Measurements from ENCODE around the gene RALGAPB. TPM values are rescaled to one million over a fixed set of nuclear protein-coding genes. Genes with fewer than 3 reads are reported as not detected.
A peak's percentile ranks its signal among the peaks of the same experiment; 100 is the strongest.
"Not testable (repeated sequence)": the region's sequence is repeated elsewhere in the genome, so short reads cannot be mapped to it uniquely, and the experiment has no call there.

Gene RALGAPB
- total RNA-seq, 1 donor from 2014 or later, result 35.7 TPM

- Histone ChIP-seq H3K4me3 (no peak overlapping the region), H3K9me3 (no peaks in the 10 kb centered on the region), H3K36me3 (no peaks in the 10 kb centered on the region), H3K27ac (no peak overlapping the region), H3K4me1 (no peaks in the 10 kb centered on the region), H3K27me3 (ENCODE audit: low read depth) (peaks cover 10% of the 10 kb centered on the region)
- intact Hi-C loops (cut with DNase I), result no loop called here
- DNase-seq, result no peak
- TF ChIP-seq CTCF (IDR thresholded peaks at IDR 0.05), result no peak
- ATAC-seq, result peak in 1 of 2 donors; percentile 38
Measured at GRCh38 chr20:38589967-38590675, 117.5 kb downstream of the RALGAPB start.

DNA sequence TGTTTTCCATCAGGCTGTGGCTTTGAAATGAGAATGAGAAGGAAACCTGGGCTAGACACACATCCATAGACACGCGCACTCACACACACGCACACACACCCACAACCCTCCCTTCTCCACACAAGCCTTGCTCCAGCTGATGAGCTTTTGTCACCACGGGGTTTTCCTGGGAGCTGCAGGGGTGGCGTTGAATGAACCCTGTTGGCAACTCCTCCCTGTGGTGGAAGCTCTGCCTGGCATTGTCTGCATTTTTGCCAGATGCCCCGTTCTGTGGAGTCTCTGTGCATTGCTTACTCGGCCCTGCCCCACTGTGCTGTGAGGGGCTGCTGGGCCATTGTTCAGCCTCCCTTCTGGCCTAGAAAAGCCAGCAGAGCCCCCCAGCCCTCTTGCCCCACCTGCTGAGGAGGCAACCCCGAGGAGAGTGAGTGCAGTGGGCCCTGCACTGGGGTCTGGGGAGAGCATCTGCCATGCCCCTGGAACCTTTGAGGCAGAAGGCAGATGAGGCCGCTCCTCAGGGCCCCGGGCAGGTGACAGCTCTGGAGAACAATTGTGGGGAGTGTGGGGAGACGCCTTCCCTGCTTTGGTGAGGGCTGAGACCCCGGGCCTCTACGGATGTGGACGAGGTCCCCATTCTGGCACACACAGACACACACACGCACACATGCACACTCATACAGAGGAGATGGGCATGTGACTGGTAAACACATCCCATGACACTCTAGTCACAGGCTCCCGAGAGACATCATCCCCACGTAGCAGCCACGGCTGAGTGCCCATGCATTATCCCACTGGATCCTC is 118.2 kb downstream of the RALGAPB start:
- intact Hi-C loops (cut with DNase I), result no loop called here
- no peak for ATAC-seq
- TF ChIP-seq CTCF (IDR thresholded peaks at IDR 0.05), result no peak

GRCh38 chr20:38591474-38592410 is 119.1 kb downstream of the RALGAPB start:
- Histone ChIP-seq H3K4me1 (no peaks in the 10 kb centered on the region), H3K27me3 (ENCODE audit: low read depth) (no peaks in the 10 kb centered on the region), H3K27ac (no peak overlapping the region), H3K4me3 (no peak overlapping the region), H3K36me3 (no peaks in the 10 kb centered on the region), H3K9me3 (no peaks in the 10 kb centered on the region)
- DNase-seq (no peak), ATAC-seq (no peak)
- intact Hi-C loops (cut with DNase I), result no loop called here
- no peak for TF ChIP-seq CTCF (IDR thresholded peaks at IDR 0.05)

More for the DNA sequence above, 118.2 kb downstream of the RALGAPB start:
- Histone ChIP-seq H3K36me3 (no peaks in the 10 kb centered on the region), H3K4me3 (no peak overlapping the region), H3K9me3 (no peaks in the 10 kb centered on the region), H3K4me1 (no peaks in the 10 kb centered on the region), H3K27me3 (ENCODE audit: low read depth) (peaks cover 4% of the 10 kb centered on the region), H3K27ac (no peak overlapping the region)
- no peak for DNase-seq

DNA sequence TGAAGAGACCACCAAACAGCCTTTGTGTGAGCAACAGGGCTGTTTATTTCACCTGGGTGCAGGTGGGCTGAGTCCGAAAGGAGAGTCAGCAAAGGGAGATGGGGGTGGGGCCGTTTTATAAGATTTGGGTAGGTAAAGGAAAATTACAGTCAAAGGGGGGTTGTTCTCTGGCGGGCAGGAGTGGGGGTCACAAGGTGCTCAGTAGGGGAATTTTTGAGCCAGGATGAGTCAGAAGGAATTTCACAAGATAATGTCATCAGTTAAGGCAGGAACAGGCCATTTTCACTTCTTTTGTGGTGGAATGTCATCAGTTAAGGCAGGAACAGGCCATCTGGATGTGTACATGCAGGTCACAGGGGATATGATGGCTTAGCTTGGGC is 119.8 kb downstream of the RALGAPB start:
- ATAC-seq; H3K27me3 ChIP-seq (ENCODE audit: low read depth); H3K36me3 ChIP-seq; H3K27ac ChIP-seq; H3K4me3 ChIP-seq; DNase-seq; H3K9me3 ChIP-seq; intact Hi-C loops (cut with DNase I); H3K4me1 ChIP-seq: not testable (repeated sequence)

- intact Hi-C loops (cut with DNase I); H3K4me1 ChIP-seq; H3K27ac ChIP-seq; H3K4me3 ChIP-seq; ATAC-seq; DNase-seq; H3K9me3 ChIP-seq; H3K27me3 ChIP-seq (ENCODE audit: low read depth); H3K36me3 ChIP-seq: not testable (repeated sequence)
Measured at GRCh38 chr20:38594281-38594680, 121.6 kb downstream of the RALGAPB start.

DNA sequence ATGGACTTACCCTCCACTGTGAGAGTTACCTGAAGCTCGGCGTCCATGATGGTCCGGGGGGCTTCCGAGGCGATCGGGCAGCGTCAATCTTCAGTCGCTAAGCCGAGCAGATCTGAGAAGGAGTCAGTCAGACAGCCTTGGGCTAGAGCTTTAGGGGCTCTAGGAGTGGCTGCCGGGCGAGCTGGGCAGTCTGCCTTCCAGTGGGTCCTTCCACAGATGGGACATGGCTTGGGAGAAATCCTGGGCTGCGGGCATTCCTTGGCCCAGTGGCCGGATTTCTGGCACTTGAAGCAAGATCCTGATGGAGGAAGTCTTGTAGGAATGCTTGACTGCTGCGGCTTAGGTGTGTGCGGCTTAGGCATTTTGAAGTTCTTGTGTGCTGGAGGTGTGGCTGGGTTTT is 123.2 kb downstream of the RALGAPB start:
- H3K9me3 ChIP-seq; intact Hi-C loops (cut with DNase I); H3K4me1 ChIP-seq; H3K27me3 ChIP-seq (ENCODE audit: low read depth); H3K27ac ChIP-seq; DNase-seq; ATAC-seq; H3K36me3 ChIP-seq; H3K4me3 ChIP-seq: not testable (repeated sequence)

All from lower lobe of right lung (tissue), 2 donors.